ENCODE measurements around the gene EARS2.
"Not testable (repeated sequence)": the region's sequence is repeated elsewhere in the genome, so short reads cannot be mapped to it uniquely, and the experiment has no call there.

Gene EARS2

DNA sequence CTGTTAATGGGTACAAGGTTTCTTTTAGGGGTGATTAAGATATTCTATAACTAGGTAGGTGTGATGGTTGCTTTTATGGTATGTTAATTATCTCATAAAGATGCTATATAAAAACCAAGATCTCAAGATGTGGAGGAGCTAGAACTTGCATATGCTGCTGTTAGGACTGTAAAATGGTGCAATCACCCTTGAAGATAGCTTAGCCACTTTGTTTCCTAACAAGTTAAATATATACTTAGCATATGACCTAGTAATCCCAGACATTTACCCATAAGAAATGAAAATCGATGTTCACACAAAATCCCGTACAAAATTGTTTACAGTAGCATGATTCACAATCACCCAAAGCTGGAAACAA lies 71.9 kb downstream of the EARS2 start:
- DNase-seq (ENCODE audit: low read depth in 4 of 4, low spot score in 1 of 4), result no peak

DNA sequence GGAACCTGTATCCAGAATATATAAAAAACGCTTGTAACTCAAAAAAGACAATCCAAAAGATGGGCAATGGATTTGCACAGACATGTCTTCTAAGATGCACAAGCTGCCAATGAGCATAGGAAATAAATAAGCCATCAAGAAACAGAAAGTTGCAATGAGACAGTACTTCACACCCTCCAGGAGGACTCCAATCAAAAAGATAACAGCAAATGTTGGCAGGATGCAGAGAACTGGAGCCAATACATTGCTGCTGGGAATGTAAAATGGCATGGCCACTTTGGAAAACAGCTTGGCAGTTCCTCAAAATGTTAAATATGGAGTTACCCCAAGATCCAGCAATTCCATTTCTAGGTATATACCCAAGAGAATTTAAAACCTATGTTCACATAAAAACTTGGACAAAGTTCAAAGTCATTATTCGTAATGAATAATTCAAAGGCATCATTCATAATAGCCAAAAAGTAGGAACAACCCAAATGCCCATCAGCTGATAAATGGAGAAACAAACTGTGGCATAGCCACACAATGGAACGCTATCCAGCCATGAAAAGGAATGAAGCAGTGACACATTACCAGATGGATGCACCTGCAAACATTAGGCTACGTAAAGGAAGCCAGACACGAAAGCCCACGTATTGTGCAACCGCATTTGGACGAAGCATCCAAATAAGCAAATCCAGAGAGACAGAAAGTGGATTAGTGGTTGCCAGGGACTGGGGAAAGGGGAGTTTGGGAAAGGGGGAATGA lies 72.5 kb downstream of the EARS2 start:
- no peak for DNase-seq (ENCODE audit: low read depth in 4 of 4, low spot score in 1 of 4)

DNA sequence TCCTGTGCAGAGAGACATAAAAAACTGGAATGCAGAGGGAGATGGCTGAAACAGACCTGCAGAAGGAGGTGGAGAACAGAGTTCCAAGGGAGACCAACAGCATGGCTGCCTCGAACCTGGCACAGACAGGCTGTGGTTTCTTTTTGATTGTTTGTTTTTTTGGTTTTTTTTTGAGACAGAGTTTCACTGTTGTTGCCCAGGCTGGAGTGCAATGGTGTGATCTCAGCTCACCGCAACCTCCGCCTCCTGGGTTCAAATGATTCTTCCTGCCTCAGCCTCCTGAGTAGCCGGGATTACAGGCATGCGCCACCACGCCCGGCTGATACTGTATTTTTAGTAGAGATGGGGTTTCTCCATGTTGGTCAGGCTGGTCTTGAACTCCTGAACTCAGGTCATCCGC lies 73.7 kb downstream of the EARS2 start:
- DNase-seq (ENCODE audit: low read depth in 4 of 4, low spot score in 1 of 4), result not testable (repeated sequence)

DNA sequence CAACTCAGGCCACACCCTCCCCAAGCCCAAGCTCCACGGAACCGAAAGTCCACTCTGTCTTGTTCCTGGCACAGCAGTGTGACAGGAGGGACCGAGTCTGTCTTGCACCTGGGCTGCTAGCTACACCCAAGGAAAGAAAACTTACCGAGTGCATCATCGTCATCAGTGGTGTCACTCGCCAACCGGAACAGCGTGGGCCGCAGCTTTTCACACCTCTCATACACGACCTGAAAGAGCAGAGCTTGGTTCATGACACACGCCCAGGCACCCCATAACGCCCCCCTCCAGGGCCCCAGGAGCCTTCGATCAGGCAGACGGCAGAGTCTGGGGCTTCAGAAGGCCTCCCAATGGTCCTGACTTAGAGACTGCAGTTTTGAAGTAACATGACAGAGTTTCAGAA lies 74.4 kb downstream of the EARS2 start:
- DNase-seq (ENCODE audit: low read depth in 4 of 4, low spot score in 1 of 4), result no peak

DNA sequence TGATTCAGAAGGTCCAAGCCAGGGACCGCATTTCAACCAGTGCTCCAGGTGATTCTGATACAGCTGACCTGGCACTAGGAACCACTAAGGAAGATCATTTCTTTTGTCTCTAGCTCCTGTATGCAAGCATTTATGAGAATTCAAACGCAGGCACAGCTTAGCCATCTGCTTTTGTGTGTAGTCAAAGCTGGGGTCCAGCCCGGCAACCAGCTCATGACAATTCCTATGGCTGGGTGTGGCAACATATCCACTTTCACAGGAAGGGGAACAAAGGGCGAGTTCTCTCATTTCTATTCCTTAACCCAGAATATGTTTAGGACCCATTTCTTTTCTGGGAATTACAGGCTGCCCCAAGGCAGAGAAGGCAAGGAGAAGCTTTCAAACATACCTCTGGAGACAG lies 76.9 kb downstream of the EARS2 start:
- DNase-seq (ENCODE audit: low read depth in 4 of 4, low spot score in 1 of 4), result no peak

DNA sequence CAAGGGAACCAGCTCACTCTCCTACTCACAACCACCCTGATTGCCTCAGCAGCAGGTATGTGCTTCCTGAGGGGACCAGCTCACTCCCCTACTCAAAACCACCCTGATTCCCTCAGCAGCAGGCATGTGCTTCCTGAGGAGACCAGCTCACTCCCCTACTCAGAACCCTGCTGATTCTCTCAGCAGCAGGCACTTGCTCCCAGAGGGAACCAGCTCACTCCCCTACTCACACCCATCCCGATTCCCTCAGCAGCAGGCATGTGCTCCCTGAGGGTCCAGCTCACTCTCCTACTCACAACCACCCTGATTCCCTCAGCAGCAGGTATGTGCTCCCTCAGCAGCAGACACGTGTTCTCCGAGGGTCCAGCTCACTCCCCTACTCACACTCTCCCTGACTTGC lies 78.0 kb downstream of the EARS2 start:
- DNase-seq (ENCODE audit: low read depth in 4 of 4, low spot score in 1 of 4), result no peak

DNA sequence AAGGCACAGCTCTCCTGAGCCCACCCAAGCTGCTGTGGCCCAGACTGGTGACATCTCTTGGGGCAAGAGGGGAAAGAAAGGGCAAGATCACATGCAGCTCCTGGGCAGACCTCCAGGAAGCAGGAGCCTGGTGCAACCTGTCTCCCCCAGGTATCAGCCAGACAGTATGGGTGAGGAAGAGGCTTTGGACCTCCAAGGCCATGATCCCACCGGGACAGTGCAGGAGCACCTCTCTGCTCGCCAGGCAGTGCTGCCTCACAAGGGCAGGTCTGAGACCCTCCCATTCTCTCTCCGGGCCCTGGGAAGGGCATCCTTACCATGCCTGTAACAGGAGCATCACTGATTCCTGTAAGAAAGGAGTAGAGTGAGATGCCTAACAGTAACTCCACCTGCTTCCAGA lies 78.6 kb downstream of the EARS2 start:
- DNase-seq (ENCODE audit: low read depth in 4 of 4, low spot score in 1 of 4), result no peak

DNA sequence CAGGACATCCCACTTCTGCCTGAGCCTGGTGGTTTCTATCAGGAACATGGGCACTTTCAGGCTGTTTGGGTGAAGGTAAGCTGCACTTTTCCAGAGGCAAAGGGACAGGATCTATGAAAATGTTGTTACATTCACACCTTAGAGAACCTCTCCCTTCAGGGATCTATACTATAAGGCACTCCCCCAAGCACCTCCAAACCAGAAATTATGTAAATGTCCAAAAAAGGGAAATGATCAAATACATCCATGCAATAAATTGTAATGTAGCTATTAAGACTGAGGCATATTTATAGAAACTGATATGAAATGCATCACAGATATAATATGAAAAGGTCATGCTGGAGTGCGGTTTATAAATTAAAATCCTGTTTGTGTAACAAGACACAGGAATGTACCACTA lies 80.9 kb downstream of the EARS2 start:
- no peak for DNase-seq (ENCODE audit: low read depth in 4 of 4, low spot score in 1 of 4)

All from stimulated activated CD4-positive, alpha-beta T cell treated with anti-CD3 and anti-CD28 coated beads, Interleukin-1b, Interleukin-23, amount 100 ng/mL, for 24 hours (primary cell).